Breast epithelium (tissue), 4 donors: ENCODE results near the gene IQCE. TPM values are rescaled to one million over a fixed set of nuclear protein-coding genes. Genes with fewer than 3 reads are reported as not detected.
A peak's percentile ranks its signal among the peaks of the same experiment; 100 is the strongest.

ENCODE experiments used
- DNase-seq, 2 donors: peaks; one replicate each; pipeline ENCODE4 v3.0.0-alpha.2; 2019; ENCODE audit warnings: low spot score in 2 of 2
- H3K27ac ChIP-seq, 2 donors: fragments of 200-600 bp; sonication (generic) in 1 of 2; one replicate each; pipeline ENCODE4 v1.5.1; 2016 to 2019; ENCODE audit warnings: mild to moderate bottlenecking in 1 of 2
- H3K27me3 ChIP-seq, 2 donors: fragments of 200-600 bp; sonication (generic) in 1 of 2; one replicate each; pipeline versions ENCODE4 v1.5.1 to v1.6.0; 2017 to 2019; ENCODE audit warnings: control low read depth in 1 of 2, mild to moderate bottlenecking in 1 of 2
- H3K36me3 ChIP-seq: fragments of 200-600 bp; one replicate; pipeline ENCODE4 v1.5.1; 2019
- H3K4me1 ChIP-seq, 2 donors: fragments of 200-600 bp; sonication (generic); one replicate each; pipeline ENCODE4 v1.5.1; 2016 to 2019; ENCODE audit warnings: control low read depth in 1 of 2
- H3K4me3 ChIP-seq, 3 donors: fragments of 200-600 bp; sonication (generic); 1 replicate in 2 of 3; 2 replicates in 1 of 3; pipeline ENCODE4 v1.5.1; 2016 to 2019; ENCODE audit warnings: mild to moderate bottlenecking in 3 of 3, moderate library complexity in 2 of 3
- H3K9me3 ChIP-seq, 2 donors: fragments of 200-600 bp; sonication (generic) in 1 of 2; one replicate each; pipeline ENCODE4 v1.5.1; 2016 to 2019; ENCODE audit warnings: control low read depth in 1 of 2
- POLR2A ChIP-seq: fragments of 450-650 bp; IDR thresholded peaks from one replicate; pipeline ENCODE4 v1.6.1; 2016; ENCODE audit warnings: antibody characterized with exemption, mild to moderate bottlenecking, moderate library complexity
- POLR2AphosphoS5 ChIP-seq, 3 donors: sonication (generic); formaldehyde crosslinking; IDR thresholded peaks; one replicate each; pipeline ENCODE4 v1.6.1; 2017; ENCODE audit warnings: antibody characterized with exemption in 3 of 3
- intact Hi-C: fragments of 100-400 bp; cut with DNase I; formaldehyde crosslinking; loops from one replicate; pipeline ENCODE4 v1.15.1; 2023; ENCODE audit warnings: low total_unique reads
- total RNA-seq, 3 donors: library from RNA; depleted of rRNA; stranded (reverse); fragments of >200 nt; gene quantifications; one replicate each; pipeline ENCODE4 v1.1.0, GENCODE V29; 2016
- TF ChIP-seq, protein P1 (sequence below), 3 donors: fragments of 450-650 bp; IDR thresholded peaks; one replicate each; pipeline ENCODE4 v1.5.1; 2016 to 2017; ENCODE audit warnings: antibody characterized with exemption in 3 of 3, mild to moderate bottlenecking in 3 of 3, moderate library complexity in 3 of 3

The IQCE gene
- total RNA-seq, 3 donors from 2014 or later, result 13.4 to 22.7 (median 13.8) TPM

DNA sequence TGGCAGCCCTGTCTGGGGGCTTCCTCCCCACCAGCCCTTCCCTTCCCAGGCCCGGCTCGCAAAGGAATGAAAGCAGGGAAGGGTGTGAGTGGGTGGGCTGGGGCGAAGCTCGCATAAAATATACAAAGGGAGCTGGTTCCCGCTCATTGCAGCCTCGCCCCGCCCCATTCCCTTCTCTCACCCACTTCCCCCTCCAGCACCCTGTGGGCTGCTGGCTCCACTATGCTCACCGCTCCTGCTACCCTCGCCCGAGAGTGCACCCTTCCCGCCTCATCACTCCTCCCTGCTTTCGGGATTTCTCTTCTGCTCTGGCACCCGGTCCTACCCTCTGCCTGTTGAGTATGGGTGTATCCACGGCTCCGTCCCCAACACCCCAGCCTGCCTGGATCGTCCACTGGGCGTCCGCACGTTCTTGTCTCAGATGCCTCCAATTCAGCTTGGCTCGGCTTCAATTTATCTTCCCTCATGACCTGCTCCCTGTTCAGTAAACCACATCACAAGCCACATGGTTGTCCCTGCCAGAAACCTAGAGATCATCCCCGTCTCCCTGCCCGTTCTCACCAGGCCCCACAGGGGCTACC lies 58.6 kb downstream of the IQCE start:
- Histone ChIP-seq H3K27me3 (no peaks in the 10 kb centered on the region), H3K27ac (no peak overlapping the region), H3K9me3 (no peaks in the 10 kb centered on the region), H3K4me3 (peak overlapping the region in 2 of 3 donors; percentile 2 to 42), H3K4me1 (peaks cover 10 to 22% of the 10 kb centered on the region in 2 donors), H3K36me3 (no peaks in the 10 kb centered on the region)
- TF ChIP-seq POLR2A, result no peak
- TF ChIP-seq POLR2AphosphoS5 (IDR thresholded peaks at IDR 0.05), result no peak
- TF ChIP-seq, protein P1, sequence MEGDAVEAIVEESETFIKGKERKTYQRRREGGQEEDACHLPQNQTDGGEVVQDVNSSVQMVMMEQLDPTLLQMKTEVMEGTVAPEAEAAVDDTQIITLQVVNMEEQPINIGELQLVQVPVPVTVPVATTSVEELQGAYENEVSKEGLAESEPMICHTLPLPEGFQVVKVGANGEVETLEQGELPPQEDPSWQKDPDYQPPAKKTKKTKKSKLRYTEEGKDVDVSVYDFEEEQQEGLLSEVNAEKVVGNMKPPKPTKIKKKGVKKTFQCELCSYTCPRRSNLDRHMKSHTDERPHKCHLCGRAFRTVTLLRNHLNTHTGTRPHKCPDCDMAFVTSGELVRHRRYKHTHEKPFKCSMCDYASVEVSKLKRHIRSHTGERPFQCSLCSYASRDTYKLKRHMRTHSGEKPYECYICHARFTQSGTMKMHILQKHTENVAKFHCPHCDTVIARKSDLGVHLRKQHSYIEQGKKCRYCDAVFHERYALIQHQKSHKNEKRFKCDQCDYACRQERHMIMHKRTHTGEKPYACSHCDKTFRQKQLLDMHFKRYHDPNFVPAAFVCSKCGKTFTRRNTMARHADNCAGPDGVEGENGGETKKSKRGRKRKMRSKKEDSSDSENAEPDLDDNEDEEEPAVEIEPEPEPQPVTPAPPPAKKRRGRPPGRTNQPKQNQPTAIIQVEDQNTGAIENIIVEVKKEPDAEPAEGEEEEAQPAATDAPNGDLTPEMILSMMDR (IDR thresholded peaks at IDR 0.05), result no peak
- no peak for DNase-seq
- intact Hi-C loops, result loop anchor here (10.0 kb wide), 1 partner anchor 373 kb away; the partner anchor contains the start of genes MRM2 and NUDT1

DNA sequence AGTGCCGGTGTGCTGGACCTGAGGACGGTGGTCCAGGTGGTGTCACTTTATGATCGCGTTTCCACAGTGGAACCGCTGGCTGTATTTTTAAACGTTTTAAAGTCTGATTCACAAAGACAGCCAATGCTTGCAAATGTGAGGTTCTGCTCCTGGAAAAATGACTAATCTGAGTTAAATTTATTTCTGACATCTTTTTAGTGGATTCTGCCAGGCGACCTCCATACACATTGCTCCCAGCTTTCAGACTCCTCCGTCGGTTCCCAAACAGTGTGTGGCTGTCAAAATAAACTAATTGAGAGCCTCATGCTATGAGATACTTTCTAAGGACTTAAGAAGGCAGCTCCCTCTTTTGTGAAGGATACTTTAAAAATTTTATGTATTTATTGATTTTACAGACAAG lies 60.3 kb downstream of the IQCE start:
- DNase-seq, result no peak
- Histone ChIP-seq H3K9me3 (no peaks in the 10 kb centered on the region), H3K36me3 (no peaks in the 10 kb centered on the region), H3K27me3 (no peaks in the 10 kb centered on the region), H3K27ac (no peak overlapping the region), H3K4me1 (peaks cover 5 to 17% of the 10 kb centered on the region in 2 donors), H3K4me3 (peak overlapping the region in 1 of 3 donors; percentile 15)
- TF ChIP-seq, protein P1 (IDR thresholded peaks at IDR 0.05), result no peak
- TF ChIP-seq POLR2A (no peak), POLR2AphosphoS5 (IDR thresholded peaks at IDR 0.05) (no peak)
- intact Hi-C loops, result loop anchor here (10.0 kb wide), 1 partner anchor 374 kb away; the partner anchor contains the start of genes MRM2 and NUDT1

DNA sequence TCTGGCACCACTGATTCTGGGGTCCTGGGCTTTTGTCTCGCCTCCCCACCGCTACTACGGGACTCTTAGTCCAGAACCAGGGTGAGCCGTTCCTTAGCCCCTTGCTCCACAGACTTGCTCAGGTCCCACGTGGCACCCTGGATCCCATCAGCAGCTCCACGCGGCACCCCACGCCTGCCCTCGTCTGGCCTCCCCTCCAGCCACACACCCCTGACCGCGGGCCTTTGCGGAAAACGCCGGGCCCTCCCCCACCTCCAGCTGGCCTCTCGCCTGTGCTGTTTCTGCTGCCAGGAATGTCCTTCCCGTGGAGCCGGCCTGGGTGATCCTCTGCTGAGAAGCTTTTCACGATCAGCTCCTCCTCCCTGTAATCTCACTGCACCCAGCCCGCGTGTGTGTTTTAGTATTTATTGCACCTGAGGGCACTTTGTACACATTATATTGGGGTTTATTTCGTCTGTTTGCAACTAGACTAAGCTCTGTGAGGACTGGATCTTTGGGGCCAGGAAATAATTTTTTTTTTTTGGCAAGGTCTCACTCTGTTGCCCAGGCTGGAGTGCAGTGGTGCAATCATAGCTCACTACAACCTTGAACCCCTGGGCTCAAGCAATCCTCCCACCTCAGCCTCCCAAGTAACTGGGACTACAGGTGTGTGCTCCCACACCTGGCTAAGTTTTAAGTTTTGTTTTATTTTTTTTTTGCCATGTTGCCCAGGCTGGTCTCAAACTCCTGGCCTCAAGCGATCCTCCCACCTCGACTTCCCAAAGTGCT lies 62.5 kb downstream of the IQCE start:
- Histone ChIP-seq H3K27me3 (no peaks in the 10 kb centered on the region), H3K4me1 (peaks cover 0 to 17% of the 10 kb centered on the region in 2 donors), H3K36me3 (no peaks in the 10 kb centered on the region), H3K4me3 (peak overlapping the region in 1 of 3 donors; percentile 22), H3K27ac (peak overlapping the region in 1 of 2 donors; percentile 38), H3K9me3 (no peaks in the 10 kb centered on the region)
- no peak for DNase-seq
- intact Hi-C loops, result no loop called here
- TF ChIP-seq POLR2AphosphoS5 (IDR thresholded peaks at IDR 0.05), result no peak
- TF ChIP-seq POLR2A, result no peak
- TF ChIP-seq, protein P1 (IDR thresholded peaks at IDR 0.05), result no peak

DNA sequence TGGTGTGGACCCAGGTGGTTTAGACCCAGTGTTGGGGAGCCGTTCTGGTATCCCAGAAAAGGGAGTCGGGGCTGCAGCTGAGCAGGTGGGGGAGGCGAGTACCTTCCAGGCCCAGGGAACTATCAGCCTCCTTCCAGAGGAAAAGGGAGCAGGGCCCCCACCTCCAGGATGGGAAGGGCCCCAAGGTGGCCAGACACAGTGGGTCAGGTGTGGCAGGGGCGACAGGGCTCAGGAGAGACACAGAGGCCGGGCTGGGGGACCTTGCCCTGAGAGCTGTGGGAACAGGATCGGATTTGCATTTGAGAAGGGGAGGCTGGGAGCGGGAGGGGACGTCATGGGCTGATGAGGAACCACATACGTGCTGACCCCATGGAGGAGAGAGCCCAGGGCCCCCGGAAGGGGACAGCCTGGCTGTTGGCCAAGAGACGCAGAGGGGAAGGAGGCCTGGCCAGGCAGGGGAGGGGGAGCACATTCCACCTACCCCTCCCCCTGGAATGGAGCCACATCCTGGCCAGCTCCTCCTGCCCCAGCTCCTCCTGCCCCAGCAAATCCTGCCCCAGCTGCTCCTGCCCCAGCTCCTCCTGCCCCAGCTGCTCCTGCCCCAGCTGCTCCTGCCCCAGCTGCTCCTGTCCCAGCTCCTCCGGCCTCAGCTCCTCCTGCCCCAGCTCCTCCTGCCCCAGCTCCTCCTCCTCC lies 63.3 kb downstream of the IQCE start:
- H3K27me3 ChIP-seq, result no peaks in the 10 kb centered on the region
- H3K27ac ChIP-seq, result no peak overlapping the region
- TF ChIP-seq POLR2AphosphoS5 (IDR thresholded peaks at IDR 0.05), result no peak
- TF ChIP-seq, protein P1 (IDR thresholded peaks at IDR 0.05), result no peak
- no peak for TF ChIP-seq POLR2A
- H3K4me1 ChIP-seq, result peaks cover 0 to 16% of the 10 kb centered on the region in 2 donors
- no peak for DNase-seq
- H3K4me3 ChIP-seq, result no peak overlapping the region
- H3K36me3 ChIP-seq, result no peaks in the 10 kb centered on the region
- H3K9me3 ChIP-seq, result no peaks in the 10 kb centered on the region
- intact Hi-C loops, result no loop called here
